ENCODE measurements around the gene CYTH3. TPM values are rescaled to one million over a fixed set of nuclear protein-coding genes. Genes with fewer than 3 reads are reported as not detected.
A peak's percentile ranks its signal among the peaks of the same experiment; 100 is the strongest.

Gene CYTH3
- total and polyA plus RNA-seq, 11 donors: 11.1 to 49.7 (median 22.1) TPM

GRCh38 chr7:6164010-6164409, 108.4 kb downstream of the CYTH3 start:
- peak overlapping the region in 4 of 12 donors; percentile 1 to 53 (median 14) for H3K27ac ChIP-seq
- DNase-seq: no peak
- H3K36me3 ChIP-seq: peaks cover 0 to 83% (median 51%) of the 10 kb centered on the region in 9 donors

GRCh38 chr7:6163402-6163801, 109.0 kb downstream of the CYTH3 start:
- no peak for TF ChIP-seq CTCF (IDR thresholded peaks at IDR 0.05)
- no peak for TF ChIP-seq POLR2A (IDR thresholded peaks at IDR 0.05)
- H3K36me3 ChIP-seq: peaks cover 0 to 83% (median 54%) of the 10 kb centered on the region in 9 donors
- no peaks in the 10 kb centered on the region for H3K27me3 ChIP-seq
- H3K9me3 ChIP-seq: no peaks in the 10 kb centered on the region
- no peak for ATAC-seq
- intact Hi-C loops (cut with DNase I): loop anchor here in 7 of 10 donors (2.0 to 10.0 kb wide), 5 partner anchors 64 to 271 kb away; partner anchors contain the start of gene CYTH3 (in 6 of the 7)
- H3K4me3 ChIP-seq: no peak overlapping the region
- 89 to 95% (median 93%) methylated on average over 14 to 17 of the region's 17 CpGs for WGBS, 4 donors
- peaks cover 3 to 87% (median 53%) of the 10 kb centered on the region in 12 donors for H3K4me1 ChIP-seq
- no peak for DNase-seq
- peak overlapping the region in 4 of 12 donors; percentile 45 to 90 (median 72) for H3K27ac ChIP-seq

More at GRCh38 chr7:6164010-6164409, 108.4 kb downstream of the CYTH3 start:
- peaks cover 3 to 93% (median 54%) of the 10 kb centered on the region in 12 donors for H3K4me1 ChIP-seq
- H3K9me3 ChIP-seq: no peaks in the 10 kb centered on the region
- H3K4me3 ChIP-seq: no peak overlapping the region
- intact Hi-C loops (cut with DNase I): loop anchor here in 6 of 10 donors (5.0 to 10.0 kb wide), 4 partner anchors 63 to 271 kb away; partner anchors contain the start of gene CYTH3 (in 5 of the 6)
- WGBS, 4 donors: 83 to 89% (median 86%) methylated on average over 7 of the region's 7 CpGs
- ATAC-seq: no peak
- TF ChIP-seq POLR2A (IDR thresholded peaks at IDR 0.05): no peak
- no peak for TF ChIP-seq CTCF (IDR thresholded peaks at IDR 0.05)
- H3K27me3 ChIP-seq: no peaks in the 10 kb centered on the region

- no peaks in the 10 kb centered on the region for H3K9me3 ChIP-seq
- peak overlapping the region; percentile 45 to 90 (median 76) for H3K27ac ChIP-seq
- H3K4me1 ChIP-seq: peaks cover 3 to 82% (median 50%) of the 10 kb centered on the region in 12 donors
- WGBS, 4 donors: 78 to 90% (median 85%) methylated on average over 15 to 18 of the region's 18 CpGs
- no peak overlapping the region for H3K4me3 ChIP-seq
- ATAC-seq (no peak), DNase-seq (no peak)
- peaks cover 0 to 85% (median 56%) of the 10 kb centered on the region in 9 donors for H3K36me3 ChIP-seq
- no peak for TF ChIP-seq POLR2A (IDR thresholded peaks at IDR 0.05)
- TF ChIP-seq CTCF (IDR thresholded peaks at IDR 0.05): no peak
- intact Hi-C loops (cut with DNase I): loop anchor here in 7 of 10 donors (2.0 to 10.0 kb wide), 5 partner anchors 64 to 272 kb away; partner anchors contain the start of gene CYTH3 (in 6 of the 7)
- H3K27me3 ChIP-seq: no peaks in the 10 kb centered on the region
These were observed 109.6 kb downstream of the CYTH3 start for GRCh38 chr7:6162650-6163366.

GRCh38 chr7:6162331-6162620, 110.1 kb downstream of the CYTH3 start:
- intact Hi-C loops (cut with DNase I): loop anchor here in 7 of 10 donors (2.0 to 10.0 kb wide), 5 partner anchors 65 to 273 kb away; partner anchors contain the start of gene CYTH3 (in 6 of the 7)
- H3K27me3 ChIP-seq: no peaks in the 10 kb centered on the region
- H3K36me3 ChIP-seq: peaks cover 0 to 85% (median 62%) of the 10 kb centered on the region in 9 donors
- H3K27ac ChIP-seq: peak overlapping the region; percentile 45 to 90 (median 76)
- no peaks in the 10 kb centered on the region for H3K9me3 ChIP-seq
- DNase-seq (peak; percentile 81 to 87 (median 84)), ATAC-seq (peak; percentile 77 to 89 (median 82))
- H3K4me3 ChIP-seq: no peak overlapping the region
- WGBS, 4 donors: 13 to 42% (median 34%) methylated on average over 7 to 8 of the region's 8 CpGs
- TF ChIP-seq CTCF (IDR thresholded peaks at IDR 0.05) (no peak), POLR2A (IDR thresholded peaks at IDR 0.05) (peak in 1 of 2 donors; percentile 31)
- peaks cover 3 to 76% (median 45%) of the 10 kb centered on the region in 12 donors for H3K4me1 ChIP-seq
